H9 (cell line): ENCODE measurements around the gene EAF2. TPM values are rescaled to one million over a fixed set of nuclear protein-coding genes. Genes with fewer than 3 reads are reported as not detected.

Source experiments
- DNase-seq: peaks from one replicate; pipeline ENCODE4 v3.0.0-alpha.2; 2017
- H2AFZ ChIP-seq: one replicate; pipeline ENCODE4 v1.6.1; 2013; ENCODE audit warnings: mild to moderate bottlenecking, low read length, control low read depth, moderate library complexity
- H2AK5ac ChIP-seq: 2 replicates; pipeline ENCODE4 v1.6.1; 2013; ENCODE audit warnings: low read length, control low read depth, mixed read lengths; ENCODE audit not compliant: insufficient read length
- H2BK120ac ChIP-seq: one replicate; pipeline ENCODE4 v1.6.1; 2013; ENCODE audit warnings: low read depth, mild to moderate bottlenecking, low read length, control low read depth, inconsistent platforms; ENCODE audit not compliant: poor library complexity, severe bottlenecking
- H2BK12ac ChIP-seq: 2 replicates; pipeline ENCODE4 v1.6.1; 2013; ENCODE audit warnings: low read length, control low read depth, mixed read lengths, low read depth; ENCODE audit not compliant: insufficient read length
- H2BK15ac ChIP-seq: 2 replicates; pipeline ENCODE4 v1.6.1; 2013; ENCODE audit warnings: low read depth, low read length, control low read depth
- H2BK20ac ChIP-seq: one replicate; pipeline ENCODE4 v1.6.1; 2013; ENCODE audit warnings: low read depth, mild to moderate bottlenecking, low read length, control low read depth, inconsistent platforms; ENCODE audit not compliant: poor library complexity, severe bottlenecking
- H2BK5ac ChIP-seq: 2 replicates; pipeline ENCODE4 v1.6.1; 2013; ENCODE audit warnings: low read length, control low read depth, mixed read lengths; ENCODE audit not compliant: insufficient read length
- H3K14ac ChIP-seq: 2 replicates; pipeline ENCODE4 v1.6.1; 2013; ENCODE audit warnings: low read length, control low read depth; ENCODE audit not compliant: insufficient read depth
- H3K18ac ChIP-seq: 2 replicates; pipeline ENCODE4 v1.6.1; 2013; ENCODE audit warnings: low read depth, mild to moderate bottlenecking, mixed read lengths, low read length, control low read depth; ENCODE audit not compliant: insufficient read length
- H3K23ac ChIP-seq: 2 replicates; pipeline ENCODE4 v1.6.1; 2013; ENCODE audit warnings: low read length, control low read depth, mixed read lengths, low read depth; ENCODE audit not compliant: insufficient read length
- H3K23me2 ChIP-seq: 2 replicates; pipeline ENCODE4 v1.6.1; 2013; ENCODE audit warnings: low read depth, mild to moderate bottlenecking, mixed read lengths, low read length, control low read depth; ENCODE audit not compliant: insufficient read length, poor library complexity, severe bottlenecking
- H3K27ac ChIP-seq: 2 replicates; pipeline ENCODE4 v1.5.1; 2013; ENCODE audit warnings: low read length, control low read depth, mixed read lengths, low read depth; ENCODE audit not compliant: insufficient read length
- H3K27me3 ChIP-seq: 2 replicates; pipeline ENCODE4 v1.6.1; 2013; ENCODE audit warnings: low read length, control low read depth, inconsistent platforms; ENCODE audit not compliant: insufficient read depth
- H3K4ac ChIP-seq: 2 replicates; pipeline ENCODE4 v1.6.1; 2013; ENCODE audit warnings: low read depth, mild to moderate bottlenecking, control low read depth, inconsistent platforms, low read length, moderate library complexity
- H3K4me1 ChIP-seq: 2 replicates; pipeline ENCODE4 v1.6.1; 2013; ENCODE audit warnings: low read length, control low read depth, inconsistent platforms; ENCODE audit not compliant: insufficient read depth
- H3K4me2 ChIP-seq: 2 replicates; pipeline ENCODE4 v1.6.1; 2013; ENCODE audit warnings: low read length, control low read depth, mixed read lengths; ENCODE audit not compliant: insufficient read length, insufficient read depth
- H3K56ac ChIP-seq: 2 replicates; pipeline ENCODE4 v1.6.1; 2013; ENCODE audit warnings: low read depth, mild to moderate bottlenecking, mixed read lengths, low read length, control low read depth; ENCODE audit not compliant: insufficient read length
- H3K79me1 ChIP-seq: 2 replicates; pipeline ENCODE4 v1.6.1; 2013; ENCODE audit warnings: low read depth, mild to moderate bottlenecking, moderate library complexity, low read length, control low read depth, inconsistent platforms; ENCODE audit not compliant: insufficient read depth, poor library complexity, severe bottlenecking
- H3K79me2 ChIP-seq: 2 replicates; pipeline ENCODE4 v1.6.1; 2013; ENCODE audit warnings: low read length, control low read depth, inconsistent platforms; ENCODE audit not compliant: insufficient read depth
- H3K9ac ChIP-seq: 2 replicates; pipeline ENCODE4 v1.6.1; 2013; ENCODE audit warnings: low read length, control low read depth, mixed read lengths; ENCODE audit not compliant: insufficient read length; ENCODE audit errors: extremely low read depth
- H3K9me3 ChIP-seq: one replicate; pipeline ENCODE4 v1.6.1; 2013; ENCODE audit warnings: low read depth, low read length, inconsistent platforms; ENCODE audit not compliant: control insufficient read depth
- H3T11ph ChIP-seq: one replicate; pipeline ENCODE4 v1.6.1; 2013; ENCODE audit warnings: mild to moderate bottlenecking, low read length, control low read depth, inconsistent platforms
- H4K20me1 ChIP-seq: one replicate; pipeline ENCODE4 v1.6.1; 2013; ENCODE audit not compliant: control insufficient read depth, insufficient read length, insufficient read depth
- H4K5ac ChIP-seq: 2 replicates; pipeline ENCODE4 v1.6.1; 2013; ENCODE audit warnings: low read depth, mild to moderate bottlenecking, mixed read lengths, low read length, control low read depth; ENCODE audit not compliant: insufficient read length
- H4K8ac ChIP-seq: replicated peaks from 2 replicates; pipeline ENCODE4 v1.6.1; 2013; ENCODE audit warnings: low read length, control low read depth, mixed read lengths, low read depth; ENCODE audit not compliant: insufficient read length
- H4K91ac ChIP-seq: 2 replicates; pipeline ENCODE4 v1.6.1; 2013; ENCODE audit warnings: low read depth, mild to moderate bottlenecking, moderate library complexity, mixed read lengths, low read length, control low read depth; ENCODE audit not compliant: insufficient read length
- H3K27ac Mint-ChIP-seq, 3 experiments: 2 replicates in 2 of 3; 3 replicates in 1 of 3; pipeline ENCODE4 v1.8.0; 2020 to 2021; ENCODE audit warnings: mixed read lengths in 3 of 3, mild to moderate bottlenecking in 1 of 3, moderate library complexity in 1 of 3
- H3K27me3 Mint-ChIP-seq: 2 replicates; pipeline ENCODE4 v1.8.0; 2021; ENCODE audit warnings: low read depth, mild to moderate bottlenecking, moderate library complexity, mixed read lengths
- H3K36me3 Mint-ChIP-seq, 3 experiments: 2 replicates in 2 of 3; 3 replicates in 1 of 3; pipeline ENCODE4 v1.8.0; 2020 to 2021; ENCODE audit warnings: low read depth in 3 of 3, mixed read lengths in 3 of 3; ENCODE audit not compliant: insufficient read depth in 1 of 3
- H3K4me1 Mint-ChIP-seq, 2 experiments: 2 replicates each; pipeline ENCODE4 v1.8.0; 2020; ENCODE audit warnings: mixed read lengths in 2 of 2
- H3K4me3 Mint-ChIP-seq, 2 experiments: 2 replicates in 1 of 2; 3 replicates in 1 of 2; pipeline ENCODE4 v1.8.0; 2020 to 2021; ENCODE audit warnings: mild to moderate bottlenecking in 2 of 2, mixed read lengths in 2 of 2, moderate library complexity in 1 of 2
- H3K9me3 Mint-ChIP-seq, 2 experiments: 2 replicates in 1 of 2; 3 replicates in 1 of 2; pipeline ENCODE4 v1.8.0; 2020; ENCODE audit warnings: mild to moderate bottlenecking in 2 of 2, mixed read lengths in 2 of 2, moderate library complexity in 1 of 2
- CTCF ChIP-seq: fragments of 200-600 bp; sonication (generic); conservative IDR thresholded peaks from 3 replicates; pipeline ENCODE4 v1.8.0; 2021; ENCODE audit warnings: antibody characterized with exemption, mild to moderate bottlenecking
- WGBS: extraction: QIAGEN DNeasy Blood & Tissue Kit; methylation state at CpG from one replicate; pipeline ENCODE4 v1.1.7; 2013; ENCODE audit warnings: missing lambda C conversion rate, low lambda C conversion rate, mixed read lengths; ENCODE audit not compliant: insufficient read length; ENCODE audit errors: extremely low coverage; 5-methylcytosine and 5-hydroxymethylcytosine counted together
- total RNA-seq: library from RNA; stranded (reverse); gene quantifications from 2 replicates; pipeline ENCODE4 v1.2.1, GENCODE V29; 2021

EAF2 gene
- total RNA-seq, 1 experiment from 2014 or later: 4.3 TPM

- Histone ChIP-seq H3T11ph (no peak overlapping the region), H4K20me1 (no peaks in the 10 kb centered on the region), H3K18ac (no peak overlapping the region), H2BK20ac (no peak overlapping the region), H3K4me2 (no peak overlapping the region), H4K8ac (no peak overlapping the region), H3K27ac (no peak overlapping the region), H2AFZ (no peak overlapping the region), H3K23ac (no peak overlapping the region), H3K4me1 (peaks cover 4% of the 10 kb centered on the region; the same call in 1 of the 2 replicates), H3K14ac (no peak overlapping the region), H3K27me3 (no peaks in the 10 kb centered on the region), H3K9me3 (no peaks in the 10 kb centered on the region), H2BK15ac (no peak overlapping the region), H4K5ac (no peak overlapping the region), H3K23me2 (no peaks in the 10 kb centered on the region), H2BK12ac (no peak overlapping the region), H3K56ac (no peak overlapping the region), H2AK5ac (no peak overlapping the region), H3K79me2 (no peaks in the 10 kb centered on the region), H3K9ac (no peak overlapping the region), H2BK5ac (no peak overlapping the region), H2BK120ac (no peak overlapping the region), H3K4ac (no peak overlapping the region), H3K79me1 (no peaks in the 10 kb centered on the region), H4K91ac (no peak overlapping the region)
- no CpG with 5 or more reads among the region's 3 CpGs for WGBS
- H3K4me3 Mint-ChIP-seq: no peak overlapping the region
- no peak overlapping the region for H3K27ac Mint-ChIP-seq
- H3K36me3 Mint-ChIP-seq: peaks cover 9 to 15% (median 9%) of the 10 kb centered on the region in 3 experiments; a peak in 6 of 7 replicates
- no peaks in the 10 kb centered on the region for H3K27me3 Mint-ChIP-seq
- peaks cover 1 to 3% of the 10 kb centered on the region in 2 experiments; a peak in 3 of 5 replicates for H3K9me3 Mint-ChIP-seq
- DNase-seq: no peak
- H3K4me1 Mint-ChIP-seq: peaks cover 31 to 38% of the 10 kb centered on the region in 2 experiments
- no peak for TF ChIP-seq CTCF
Measured at GRCh38 chr3:121897296-121897695, 62.3 kb downstream of the EAF2 start.
